NCI-H1092 treated with DMSO at 0.1 percent for 48 hours (cell line): Measurements from ENCODE around the gene ZNF593.

Experiments used
- DNase-seq: peaks from one replicate; lab custom pipeline; 2025; lab: John Stamatoyannopoulos, UW

ZNF593 gene

GRCh38 chr1:26210147-26210870 is 40.6 kb downstream of the ZNF593 start:
- DNase-seq: no peak

DNA sequence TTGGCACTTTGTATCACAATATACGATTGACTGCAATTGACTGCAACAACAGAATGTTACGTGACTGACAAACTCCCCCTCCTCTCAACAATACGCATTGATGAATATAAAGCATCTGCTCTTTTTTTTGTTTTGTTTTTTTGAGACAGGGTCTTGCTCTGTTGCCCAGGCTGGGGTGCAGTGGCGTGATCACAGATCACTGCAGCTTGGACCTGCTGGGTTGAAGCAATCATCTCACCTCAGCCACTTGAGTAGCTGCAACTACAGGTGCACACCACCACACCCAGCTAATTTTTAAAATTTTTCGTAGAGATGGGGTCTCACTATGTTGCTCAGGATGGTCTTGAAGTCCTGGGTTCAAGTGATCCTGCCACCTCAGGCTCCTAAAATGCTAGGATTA is 43.0 kb downstream of the ZNF593 start:
- no peak for DNase-seq

DNA sequence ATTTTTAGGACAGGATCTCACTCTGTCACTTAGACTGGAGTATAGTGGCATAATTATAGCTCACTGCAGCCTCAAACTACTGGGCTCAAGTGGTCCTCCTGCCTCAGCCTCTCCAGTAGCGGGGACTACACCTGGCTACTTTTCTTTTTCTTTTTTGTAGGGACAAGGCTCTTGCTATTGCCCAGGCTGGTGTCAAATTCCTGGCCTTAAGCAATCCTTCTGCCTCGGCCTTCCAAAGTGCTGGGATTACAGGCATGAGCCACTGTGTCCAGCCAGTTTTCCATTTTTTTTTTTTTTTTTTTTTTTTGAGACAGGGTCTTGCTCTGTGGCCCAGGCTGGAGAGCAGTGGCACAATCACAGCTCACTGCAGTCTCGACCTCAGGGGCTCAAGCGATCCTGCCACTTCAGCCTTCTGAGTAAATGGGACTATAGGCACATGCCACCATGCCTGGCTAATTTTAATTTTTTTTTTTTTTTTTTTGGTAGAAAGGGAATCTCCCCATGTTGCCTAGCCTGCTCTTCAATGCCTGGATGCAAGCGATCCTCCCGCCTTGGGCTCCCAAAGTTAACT is 43.7 kb downstream of the ZNF593 start:
- DNase-seq: no peak

DNA sequence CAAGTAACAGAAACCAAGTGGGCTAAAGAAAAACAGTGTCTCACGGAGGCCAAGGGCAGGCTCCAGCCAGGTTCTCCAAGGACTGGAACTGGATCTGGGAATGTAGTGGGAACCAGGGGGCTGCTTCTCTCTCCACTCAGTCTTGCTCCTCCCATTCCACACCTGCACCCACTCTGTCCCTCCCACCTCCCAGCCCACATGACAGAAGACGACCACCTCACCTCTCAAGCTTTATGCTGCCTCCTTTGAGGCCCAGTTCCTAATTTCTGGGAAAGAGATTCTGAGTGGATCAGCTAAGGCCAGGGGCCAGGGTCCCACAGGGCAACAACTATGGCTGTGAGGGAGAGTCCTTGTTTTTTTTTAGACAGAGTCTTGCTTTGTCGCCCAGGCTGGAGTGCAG is 45.5 kb downstream of the ZNF593 start:
- DNase-seq: no peak

- peak; percentile 26 for DNase-seq
Measured at GRCh38 chr1:26218906-26219494, 49.3 kb downstream of the ZNF593 start.
